Neural cell (in vitro differentiated cells): ENCODE results near the gene DCDC2. TPM values are rescaled to one million over a fixed set of nuclear protein-coding genes. Genes with fewer than 3 reads are reported as not detected.

Experiments
- H2AFZ ChIP-seq: fragments of 200-600, 300-800 bp; sonication (generic), shearing (Covaris generic); 2 replicates; pipeline ENCODE4 v1.6.0; 2014; ENCODE audit warnings: low read depth, mild to moderate bottlenecking, antibody characterized with exemption, low read length, moderate library complexity
- H3F3A ChIP-seq: fragments of 200-600 bp; shearing (Covaris generic); 2 replicates; pipeline ENCODE4 v1.6.1; 2016; ENCODE audit warnings: mild to moderate bottlenecking, moderate library complexity, mixed read lengths, antibody characterized with exemption, low read length; ENCODE audit not compliant: insufficient read depth, poor library complexity, severe bottlenecking
- H3K27ac ChIP-seq: fragments of 200-600, 300-800 bp; sonication (generic), shearing (Covaris generic); 2 replicates; pipeline ENCODE4 v1.5.1; 2014; ENCODE audit warnings: mild to moderate bottlenecking, low read length, moderate library complexity
- H3K27me3 ChIP-seq: fragments of 300-800, 200-600 bp; sonication (generic), shearing (Covaris generic); 2 replicates; pipeline ENCODE4 v1.6.0; 2014; ENCODE audit warnings: mild to moderate bottlenecking, low read depth, low read length, moderate library complexity; ENCODE audit not compliant: insufficient read depth
- H3K36me3 ChIP-seq: fragments of 300-800, 200-600 bp; sonication (generic), shearing (Covaris generic); 2 replicates; pipeline ENCODE4 v1.5.1; 2014; ENCODE audit warnings: mild to moderate bottlenecking, antibody characterized with exemption, low read length, moderate library complexity; ENCODE audit not compliant: insufficient read depth
- H3K4me2 ChIP-seq: fragments of 300-800, 200-600 bp; sonication (generic), shearing (Covaris generic); 2 replicates; pipeline ENCODE4 v1.6.0; 2014; ENCODE audit warnings: mild to moderate bottlenecking, low read length
- H3K4me3 ChIP-seq: fragments of 300-800, 200-600 bp; sonication (generic), shearing (Covaris generic); 2 replicates; pipeline ENCODE4 v1.5.1; 2014; ENCODE audit warnings: mild to moderate bottlenecking, low read length, moderate library complexity
- H3K79me2 ChIP-seq: fragments of 200-600 bp; shearing (Covaris generic); replicated peaks from 2 replicates; pipeline ENCODE4 v1.6.0; 2014; ENCODE audit warnings: mild to moderate bottlenecking, low read length, moderate library complexity; ENCODE audit not compliant: insufficient read depth
- H3K9ac ChIP-seq: fragments of 300-800, 200-600 bp; sonication (generic), shearing (Covaris generic); 2 replicates; pipeline ENCODE4 v1.6.1; 2016; ENCODE audit warnings: mild to moderate bottlenecking, low read length, mixed read lengths
- H3K9me2 ChIP-seq: fragments of 200-600 bp; shearing (Covaris generic); 2 replicates; pipeline ENCODE4 v1.6.1; 2016; ENCODE audit warnings: mild to moderate bottlenecking, low read length, mixed read lengths; ENCODE audit not compliant: insufficient read depth
- H3K9me3 ChIP-seq: fragments of 200-600, 300-800 bp; sonication (generic), shearing (Covaris generic); 2 replicates; pipeline ENCODE4 v1.6.1; 2016; ENCODE audit warnings: mild to moderate bottlenecking, mixed run types, low read length, moderate library complexity, mixed read lengths
- H4K20me1 ChIP-seq: fragments of 200-600 bp; shearing (Covaris generic); 2 replicates; pipeline ENCODE4 v1.6.1; 2016; ENCODE audit warnings: mild to moderate bottlenecking, mixed run types; ENCODE audit not compliant: insufficient read depth
- EP300 ChIP-seq: fragments of 450-650 bp; conservative IDR thresholded peaks from 2 replicates; pipeline ENCODE4 v1.6.1; 2014; ENCODE audit warnings: antibody characterized with exemption, mild to moderate bottlenecking, moderate library complexity; ENCODE audit not compliant: poor library complexity, severe bottlenecking
- EZH2 ChIP-seq: fragments of 200-600, 300-800 bp; shearing (Covaris generic), sonication (generic); IDR thresholded peaks from 2 replicates; pipeline ENCODE4 v1.6.1; 2014; ENCODE audit warnings: antibody characterized with exemption, low read length, borderline replicate concordance, mild to moderate bottlenecking; ENCODE audit not compliant: insufficient read depth, poor library complexity, severe bottlenecking
- MXI1 ChIP-seq: fragments of 450-650 bp; conservative IDR thresholded peaks from 2 replicates; pipeline ENCODE4 v1.6.1; 2014; ENCODE audit warnings: antibody characterized with exemption, mild to moderate bottlenecking; ENCODE audit not compliant: poor library complexity, severe bottlenecking
- POLR2AphosphoS5 ChIP-seq: IDR thresholded peaks from 2 replicates; pipeline ENCODE4 v1.6.1; 2012
- RAD21 ChIP-seq: fragments of 450-650 bp; conservative IDR thresholded peaks from 2 replicates; pipeline ENCODE4 v1.6.1; 2014; ENCODE audit warnings: antibody characterized with exemption, mild to moderate bottlenecking, moderate library complexity
- SMC3 ChIP-seq: fragments of 450-650 bp; conservative IDR thresholded peaks from 2 replicates; pipeline ENCODE4 v1.6.1; 2014; ENCODE audit warnings: antibody characterized with exemption, mild to moderate bottlenecking, moderate library complexity; ENCODE audit not compliant: poor library complexity
- TAF1 ChIP-seq: IDR thresholded peaks from 2 replicates; pipeline ENCODE4 v1.6.1; 2012; ENCODE audit warnings: low read depth
- polyA plus RNA-seq: library from polyadenylated mRNA; depleted of rRNA; stranded (reverse); fragments of >200 nt; gene quantifications from 2 replicates; pipeline ENCODE4 v1.2.3, GENCODE V29; 2014
- TF ChIP-seq, protein P1 (sequence below): fragments of 450-650 bp; IDR thresholded peaks from 2 replicates; pipeline ENCODE4 v1.5.1; 2014; ENCODE audit warnings: antibody characterized with exemption, mild to moderate bottlenecking, moderate library complexity; ENCODE audit not compliant: poor library complexity, severe bottlenecking
- TF ChIP-seq, protein P2 (sequence below): IDR thresholded peaks from 2 replicates; pipeline ENCODE4 v1.6.1; 2012; ENCODE audit warnings: borderline replicate concordance

The DCDC2 gene
- polyA plus RNA-seq, 1 donor from 2014 or later, result 0.57 TPM

DNA sequence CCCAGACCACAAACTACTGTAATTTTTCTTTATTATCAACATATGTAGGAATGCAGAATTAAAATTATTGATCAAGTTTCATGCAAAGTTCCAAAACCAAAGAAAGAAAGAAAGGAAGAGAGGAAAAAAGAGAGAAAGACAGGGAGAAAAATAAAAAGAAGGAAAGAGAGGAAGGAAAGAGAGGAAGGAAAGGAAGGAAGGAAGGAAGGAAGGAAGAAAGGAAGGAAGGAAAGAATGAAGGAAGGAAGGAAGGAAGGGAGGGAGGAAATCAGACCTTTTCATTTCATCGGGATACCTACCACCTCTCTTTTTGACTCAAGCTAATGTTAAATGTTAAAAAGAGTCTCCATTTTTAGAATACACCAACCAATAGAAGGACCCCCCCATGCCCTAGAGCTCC lies 31.9 kb downstream of the DCDC2 start:
- Histone ChIP-seq H3K9ac (no peak overlapping the region), H3K79me2 (no peaks in the 10 kb centered on the region), H3K27ac (no peak overlapping the region), H3K9me2 (no peaks in the 10 kb centered on the region), H3K27me3 (no peaks in the 10 kb centered on the region), H2AFZ (no peak overlapping the region), H3K36me3 (no peaks in the 10 kb centered on the region), H3K4me3 (no peak overlapping the region), H4K20me1 (no peaks in the 10 kb centered on the region), H3K4me2 (no peak overlapping the region), H3F3A (no peaks in the 10 kb centered on the region), H3K9me3 (no peaks in the 10 kb centered on the region)
- no peak for TF ChIP-seq RAD21
- TF ChIP-seq POLR2AphosphoS5, result no peak
- TF ChIP-seq EP300, result no peak
- no peak for TF ChIP-seq EZH2
- no peak for TF ChIP-seq TAF1
- TF ChIP-seq, protein P1, sequence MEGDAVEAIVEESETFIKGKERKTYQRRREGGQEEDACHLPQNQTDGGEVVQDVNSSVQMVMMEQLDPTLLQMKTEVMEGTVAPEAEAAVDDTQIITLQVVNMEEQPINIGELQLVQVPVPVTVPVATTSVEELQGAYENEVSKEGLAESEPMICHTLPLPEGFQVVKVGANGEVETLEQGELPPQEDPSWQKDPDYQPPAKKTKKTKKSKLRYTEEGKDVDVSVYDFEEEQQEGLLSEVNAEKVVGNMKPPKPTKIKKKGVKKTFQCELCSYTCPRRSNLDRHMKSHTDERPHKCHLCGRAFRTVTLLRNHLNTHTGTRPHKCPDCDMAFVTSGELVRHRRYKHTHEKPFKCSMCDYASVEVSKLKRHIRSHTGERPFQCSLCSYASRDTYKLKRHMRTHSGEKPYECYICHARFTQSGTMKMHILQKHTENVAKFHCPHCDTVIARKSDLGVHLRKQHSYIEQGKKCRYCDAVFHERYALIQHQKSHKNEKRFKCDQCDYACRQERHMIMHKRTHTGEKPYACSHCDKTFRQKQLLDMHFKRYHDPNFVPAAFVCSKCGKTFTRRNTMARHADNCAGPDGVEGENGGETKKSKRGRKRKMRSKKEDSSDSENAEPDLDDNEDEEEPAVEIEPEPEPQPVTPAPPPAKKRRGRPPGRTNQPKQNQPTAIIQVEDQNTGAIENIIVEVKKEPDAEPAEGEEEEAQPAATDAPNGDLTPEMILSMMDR, result no peak
- TF ChIP-seq SMC3, result no peak
- TF ChIP-seq, protein P2, sequence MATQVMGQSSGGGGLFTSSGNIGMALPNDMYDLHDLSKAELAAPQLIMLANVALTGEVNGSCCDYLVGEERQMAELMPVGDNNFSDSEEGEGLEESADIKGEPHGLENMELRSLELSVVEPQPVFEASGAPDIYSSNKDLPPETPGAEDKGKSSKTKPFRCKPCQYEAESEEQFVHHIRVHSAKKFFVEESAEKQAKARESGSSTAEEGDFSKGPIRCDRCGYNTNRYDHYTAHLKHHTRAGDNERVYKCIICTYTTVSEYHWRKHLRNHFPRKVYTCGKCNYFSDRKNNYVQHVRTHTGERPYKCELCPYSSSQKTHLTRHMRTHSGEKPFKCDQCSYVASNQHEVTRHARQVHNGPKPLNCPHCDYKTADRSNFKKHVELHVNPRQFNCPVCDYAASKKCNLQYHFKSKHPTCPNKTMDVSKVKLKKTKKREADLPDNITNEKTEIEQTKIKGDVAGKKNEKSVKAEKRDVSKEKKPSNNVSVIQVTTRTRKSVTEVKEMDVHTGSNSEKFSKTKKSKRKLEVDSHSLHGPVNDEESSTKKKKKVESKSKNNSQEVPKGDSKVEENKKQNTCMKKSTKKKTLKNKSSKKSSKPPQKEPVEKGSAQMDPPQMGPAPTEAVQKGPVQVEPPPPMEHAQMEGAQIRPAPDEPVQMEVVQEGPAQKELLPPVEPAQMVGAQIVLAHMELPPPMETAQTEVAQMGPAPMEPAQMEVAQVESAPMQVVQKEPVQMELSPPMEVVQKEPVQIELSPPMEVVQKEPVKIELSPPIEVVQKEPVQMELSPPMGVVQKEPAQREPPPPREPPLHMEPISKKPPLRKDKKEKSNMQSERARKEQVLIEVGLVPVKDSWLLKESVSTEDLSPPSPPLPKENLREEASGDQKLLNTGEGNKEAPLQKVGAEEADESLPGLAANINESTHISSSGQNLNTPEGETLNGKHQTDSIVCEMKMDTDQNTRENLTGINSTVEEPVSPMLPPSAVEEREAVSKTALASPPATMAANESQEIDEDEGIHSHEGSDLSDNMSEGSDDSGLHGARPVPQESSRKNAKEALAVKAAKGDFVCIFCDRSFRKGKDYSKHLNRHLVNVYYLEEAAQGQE, result no peak
- no peak for TF ChIP-seq MXI1

DNA sequence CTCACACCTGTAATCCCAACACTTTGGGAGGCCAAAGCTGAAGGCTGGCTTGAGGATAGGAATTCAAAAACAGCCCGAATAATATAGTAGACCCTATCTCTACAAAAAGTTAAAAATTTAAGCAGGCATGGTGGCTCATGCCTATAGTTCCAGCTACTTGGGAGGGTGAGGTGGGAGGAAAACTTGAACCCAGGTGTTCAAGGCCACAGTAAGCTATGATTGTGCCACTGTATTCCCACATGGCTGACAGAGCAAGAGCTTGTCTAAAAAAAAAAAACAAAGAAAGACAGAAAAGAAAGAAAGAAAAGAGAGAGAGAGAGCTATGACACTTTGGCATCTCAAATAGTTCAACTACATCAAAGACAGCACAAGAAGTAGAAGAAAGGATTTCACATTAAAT lies 33.2 kb downstream of the DCDC2 start:
- Histone ChIP-seq H3K79me2 (no peaks in the 10 kb centered on the region), H3K9me3 (no peaks in the 10 kb centered on the region), H4K20me1 (no peaks in the 10 kb centered on the region), H3F3A (no peaks in the 10 kb centered on the region), H3K27me3 (no peaks in the 10 kb centered on the region), H3K4me3 (no peak overlapping the region), H3K36me3 (no peaks in the 10 kb centered on the region), H2AFZ (no peak overlapping the region), H3K4me2 (no peak overlapping the region), H3K9me2 (no peaks in the 10 kb centered on the region), H3K27ac (no peak overlapping the region), H3K9ac (no peak overlapping the region)
- no peak for TF ChIP-seq EP300
- TF ChIP-seq, protein P2, result no peak
- no peak for TF ChIP-seq TAF1
- no peak for TF ChIP-seq EZH2
- TF ChIP-seq, protein P1, result no peak
- TF ChIP-seq SMC3, result no peak
- no peak for TF ChIP-seq MXI1
- TF ChIP-seq RAD21, result no peak
- TF ChIP-seq POLR2AphosphoS5, result no peak
